ENCODE measurements around the gene CLECL1. TPM values are rescaled to one million over a fixed set of nuclear protein-coding genes. Genes with fewer than 3 reads are reported as not detected.

CLECL1 gene
- total and polyA plus RNA-seq, 9 of the 15 experiments (the other 6 are each of a cell fraction or from before 2014, with no cell fraction given) = 0.13 to 0.25 TPM; not detected in 7

DNA sequence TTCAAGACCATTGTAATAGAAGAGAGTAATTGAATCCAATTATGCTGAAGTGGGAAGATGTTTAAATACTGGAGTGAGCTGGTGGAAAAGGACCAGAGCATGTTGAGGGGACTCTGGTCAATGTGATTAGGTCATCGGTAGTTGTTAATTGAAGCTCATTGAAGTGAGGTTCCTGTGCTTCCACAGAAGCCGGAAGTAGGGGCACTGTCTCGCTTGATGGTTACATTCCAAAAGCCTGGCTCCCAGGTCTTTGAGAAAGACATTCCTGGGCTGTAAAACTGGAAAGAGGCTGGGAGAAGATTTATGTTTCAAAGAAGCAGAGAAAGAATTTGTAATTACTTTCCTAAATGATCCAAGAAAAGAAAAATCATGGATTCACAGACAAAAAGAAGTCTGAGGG, 12.3 kb upstream of the CLECL1 start:
- Histone ChIP-seq H2AFZ (ENCODE audit: low read depth, low read length) (no peak overlapping the region), H3K9me1 (ENCODE audit: control insufficient read depth, insufficient read depth, low read length) (peaks cover 2% of the 10 kb centered on the region), H3K27ac (ENCODE audit: extremely low read depth, low read depth, low read length) (no peak overlapping the region), H4K20me1 (replicated peaks; ENCODE audit: control insufficient read depth, insufficient read depth, low read length) (no peaks in the 10 kb centered on the region), H3K9me3 (replicated peaks; ENCODE audit: control insufficient read depth, insufficient read depth, low read depth, low read length) (no peaks in the 10 kb centered on the region), H3K27me3 (ENCODE audit: control insufficient read depth in 2 of 2, insufficient read depth in 2 of 2, low read length in 2 of 2) (no peaks in the 10 kb centered on the region), H3K4me2 (ENCODE audit: insufficient read depth, low read length) (no peak overlapping the region), H3K9ac (ENCODE audit: insufficient read depth in 1 of 2, low read depth in 2 of 2, low read length in 2 of 2) (no peak overlapping the region), H3K36me3 (ENCODE audit: control insufficient read depth, insufficient read depth, low read length) (no peaks in the 10 kb centered on the region), H3K79me2 (ENCODE audit: control insufficient read depth, insufficient read depth, low read length) (no peaks in the 10 kb centered on the region; the same call in 2 of the 3 replicates), H3K4me3 (no peak overlapping the region), H3K4me1 (replicated peaks in 1 of 2; ENCODE audit: control insufficient read depth in 2 of 2, insufficient read depth in 2 of 2, low read length in 2 of 2) (peaks cover 4 to 9% of the 10 kb centered on the region in 2 experiments; a peak in 4 of 5 replicates)
- TF ChIP-seq, protein P1, sequence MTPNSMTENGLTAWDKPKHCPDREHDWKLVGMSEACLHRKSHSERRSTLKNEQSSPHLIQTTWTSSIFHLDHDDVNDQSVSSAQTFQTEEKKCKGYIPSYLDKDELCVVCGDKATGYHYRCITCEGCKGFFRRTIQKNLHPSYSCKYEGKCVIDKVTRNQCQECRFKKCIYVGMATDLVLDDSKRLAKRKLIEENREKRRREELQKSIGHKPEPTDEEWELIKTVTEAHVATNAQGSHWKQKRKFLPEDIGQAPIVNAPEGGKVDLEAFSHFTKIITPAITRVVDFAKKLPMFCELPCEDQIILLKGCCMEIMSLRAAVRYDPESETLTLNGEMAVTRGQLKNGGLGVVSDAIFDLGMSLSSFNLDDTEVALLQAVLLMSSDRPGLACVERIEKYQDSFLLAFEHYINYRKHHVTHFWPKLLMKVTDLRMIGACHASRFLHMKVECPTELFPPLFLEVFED (CRISPR knock-in tag; conservative IDR thresholded peaks at IDR 0.05) = no peak
- TF ChIP-seq, protein P2, sequence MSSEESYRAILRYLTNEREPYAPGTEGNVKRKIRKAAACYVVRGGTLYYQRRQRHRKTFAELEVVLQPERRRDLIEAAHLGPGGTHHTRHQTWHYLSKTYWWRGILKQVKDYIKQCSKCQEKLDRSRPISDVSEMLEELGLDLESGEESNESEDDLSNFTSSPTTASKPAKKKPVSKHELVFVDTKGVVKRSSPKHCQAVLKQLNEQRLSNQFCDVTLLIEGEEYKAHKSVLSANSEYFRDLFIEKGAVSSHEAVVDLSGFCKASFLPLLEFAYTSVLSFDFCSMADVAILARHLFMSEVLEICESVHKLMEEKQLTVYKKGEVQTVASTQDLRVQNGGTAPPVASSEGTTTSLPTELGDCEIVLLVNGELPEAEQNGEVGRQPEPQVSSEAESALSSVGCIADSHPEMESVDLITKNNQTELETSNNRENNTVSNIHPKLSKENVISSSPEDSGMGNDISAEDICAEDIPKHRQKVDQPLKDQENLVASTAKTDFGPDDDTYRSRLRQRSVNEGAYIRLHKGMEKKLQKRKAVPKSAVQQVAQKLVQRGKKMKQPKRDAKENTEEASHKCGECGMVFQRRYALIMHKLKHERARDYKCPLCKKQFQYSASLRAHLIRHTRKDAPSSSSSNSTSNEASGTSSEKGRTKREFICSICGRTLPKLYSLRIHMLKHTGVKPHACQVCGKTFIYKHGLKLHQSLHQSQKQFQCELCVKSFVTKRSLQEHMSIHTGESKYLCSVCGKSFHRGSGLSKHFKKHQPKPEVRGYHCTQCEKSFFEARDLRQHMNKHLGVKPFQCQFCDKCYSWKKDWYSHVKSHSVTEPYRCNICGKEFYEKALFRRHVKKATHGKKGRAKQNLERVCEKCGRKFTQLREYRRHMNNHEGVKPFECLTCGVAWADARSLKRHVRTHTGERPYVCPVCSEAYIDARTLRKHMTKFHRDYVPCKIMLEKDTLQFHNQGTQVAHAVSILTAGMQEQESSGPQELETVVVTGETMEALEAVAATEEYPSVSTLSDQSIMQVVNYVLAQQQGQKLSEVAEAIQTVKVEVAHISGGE (CRISPR knock-in tag; IDR thresholded peaks at IDR 0.05) = no peak
- TF ChIP-seq NBN (IDR thresholded peaks at IDR 0.05; ENCODE audit: low read depth) (no peak), SNIP1 (IDR thresholded peaks at IDR 0.05; ENCODE audit: low read depth) (no peak), COPS2 (conservative IDR thresholded peaks at IDR 0.05) (no peak), CC2D1A (IDR thresholded peaks at IDR 0.05) (no peak), HNRNPH1 (optimal IDR thresholded peaks at IDR 0.05; ENCODE audit: low read depth, low read length) (no peak), RBBP5 (IDR thresholded peaks at IDR 0.05; ENCODE audit: borderline replicate concordance, insufficient read depth, low read length, poor library complexity, severe bottlenecking) (no peak), E2F3 (CRISPR knock-in tag; IDR thresholded peaks at IDR 0.05) (no peak), MXI1 (IDR thresholded peaks at IDR 0.05; ENCODE audit: low read depth, low read length) (no peak)
- TF ChIP-seq, protein P3, sequence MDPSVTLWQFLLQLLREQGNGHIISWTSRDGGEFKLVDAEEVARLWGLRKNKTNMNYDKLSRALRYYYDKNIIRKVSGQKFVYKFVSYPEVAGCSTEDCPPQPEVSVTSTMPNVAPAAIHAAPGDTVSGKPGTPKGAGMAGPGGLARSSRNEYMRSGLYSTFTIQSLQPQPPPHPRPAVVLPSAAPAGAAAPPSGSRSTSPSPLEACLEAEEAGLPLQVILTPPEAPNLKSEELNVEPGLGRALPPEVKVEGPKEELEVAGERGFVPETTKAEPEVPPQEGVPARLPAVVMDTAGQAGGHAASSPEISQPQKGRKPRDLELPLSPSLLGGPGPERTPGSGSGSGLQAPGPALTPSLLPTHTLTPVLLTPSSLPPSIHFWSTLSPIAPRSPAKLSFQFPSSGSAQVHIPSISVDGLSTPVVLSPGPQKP (CRISPR knock-in tag; IDR thresholded peaks at IDR 0.05) = no peak
- FAIRE-seq = no peak
- ATAC-seq = no peak
- ChIA-PET POLR2A (no interaction called here), CTCF (ENCODE audit: low intra/inter-chr PET ratio) (no interaction called here)
- BruUV-seq (replicated peaks) = no TSS peak
- in situ Hi-C loops (cut with MboI) = loop anchor here (5.0 to 10.0 kb wide), 2 partner anchors 180 to 397 kb away; no protein-coding TSS in a partner anchor
- intact Hi-C loops (cut with micrococcal nuclease) = loop anchor here (10.0 kb wide), 1 partner anchor 260 kb away; no protein-coding TSS in a partner anchor
- DNase-seq (ENCODE audit: extremely low read depth in 1 of 4, low spot score in 3 of 4) = no peak
- WGBS (ENCODE audit: insufficient coverage, low coverage, missing lambda C conversion rate) = 85% methylated on average over 3 of the region's 3 CpGs
